ENCODE measurements around the gene MINDY2.

GRCh38 chr15:58898150-58898680, 127.1 kb downstream of the MINDY2 start:
- TF ChIP-seq CTCF (IDR thresholded peaks at IDR 0.05): no peak
- TF ChIP-seq, protein P1, sequence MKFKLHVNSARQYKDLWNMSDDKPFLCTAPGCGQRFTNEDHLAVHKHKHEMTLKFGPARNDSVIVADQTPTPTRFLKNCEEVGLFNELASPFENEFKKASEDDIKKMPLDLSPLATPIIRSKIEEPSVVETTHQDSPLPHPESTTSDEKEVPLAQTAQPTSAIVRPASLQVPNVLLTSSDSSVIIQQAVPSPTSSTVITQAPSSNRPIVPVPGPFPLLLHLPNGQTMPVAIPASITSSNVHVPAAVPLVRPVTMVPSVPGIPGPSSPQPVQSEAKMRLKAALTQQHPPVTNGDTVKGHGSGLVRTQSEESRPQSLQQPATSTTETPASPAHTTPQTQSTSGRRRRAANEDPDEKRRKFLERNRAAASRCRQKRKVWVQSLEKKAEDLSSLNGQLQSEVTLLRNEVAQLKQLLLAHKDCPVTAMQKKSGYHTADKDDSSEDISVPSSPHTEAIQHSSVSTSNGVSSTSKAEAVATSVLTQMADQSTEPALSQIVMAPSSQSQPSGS (CRISPR knock-in tag; IDR thresholded peaks at IDR 0.05; ENCODE audit: borderline replicate concordance, low read depth): no peak
- TF ChIP-seq TEAD4 (CRISPR knock-in tag; IDR thresholded peaks at IDR 0.05): no peak
- no peak for TF ChIP-seq MAX (CRISPR knock-in tag; IDR thresholded peaks at IDR 0.05)
- TF ChIP-seq, protein P2, sequence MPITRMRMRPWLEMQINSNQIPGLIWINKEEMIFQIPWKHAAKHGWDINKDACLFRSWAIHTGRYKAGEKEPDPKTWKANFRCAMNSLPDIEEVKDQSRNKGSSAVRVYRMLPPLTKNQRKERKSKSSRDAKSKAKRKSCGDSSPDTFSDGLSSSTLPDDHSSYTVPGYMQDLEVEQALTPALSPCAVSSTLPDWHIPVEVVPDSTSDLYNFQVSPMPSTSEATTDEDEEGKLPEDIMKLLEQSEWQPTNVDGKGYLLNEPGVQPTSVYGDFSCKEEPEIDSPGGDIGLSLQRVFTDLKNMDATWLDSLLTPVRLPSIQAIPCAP (CRISPR knock-in tag; IDR thresholded peaks at IDR 0.05): no peak

Data from WTC11 (cell line).